ENCODE results near the gene CFAP97D2. TPM values are rescaled to one million over a fixed set of nuclear protein-coding genes. Genes with fewer than 3 reads are reported as not detected.

The CFAP97D2 gene
- polyA plus RNA-seq, 1 donor from 2014 or later: not detected

- H3K27ac ChIP-seq (ENCODE audit: low read length): no peak overlapping the region
- no peak overlapping the region for H2AFZ ChIP-seq (ENCODE audit: low read depth, low read length)
- no peak overlapping the region for H3K9ac ChIP-seq (ENCODE audit: low read length)
- H3K27me3 ChIP-seq (ENCODE audit: insufficient read depth, low read depth, low read length): no peaks in the 10 kb centered on the region
- no peaks in the 10 kb centered on the region for H4K20me1 ChIP-seq (ENCODE audit: insufficient read depth)
- TF ChIP-seq TAF1 (IDR thresholded peaks at IDR 0.05; ENCODE audit: low read depth) (no peak), MXI1 (conservative IDR thresholded peaks at IDR 0.05; ENCODE audit: poor library complexity, severe bottlenecking) (no peak), EP300 (conservative IDR thresholded peaks at IDR 0.05; ENCODE audit: poor library complexity, severe bottlenecking) (no peak), CTCF (IDR thresholded peaks at IDR 0.05; ENCODE audit: poor library complexity, severe bottlenecking) (no peak), EZH2 (IDR thresholded peaks at IDR 0.05; ENCODE audit: borderline replicate concordance, insufficient read depth, low read length, poor library complexity, severe bottlenecking) (no peak), REST (IDR thresholded peaks at IDR 0.05; ENCODE audit: borderline replicate concordance) (no peak), POLR2AphosphoS5 (IDR thresholded peaks at IDR 0.05) (no peak), SMC3 (conservative IDR thresholded peaks at IDR 0.05; ENCODE audit: poor library complexity) (no peak), RAD21 (conservative IDR thresholded peaks at IDR 0.05) (no peak)
- no peaks in the 10 kb centered on the region for H3K79me2 ChIP-seq (replicated peaks; ENCODE audit: insufficient read depth, low read length)
- H3F3A ChIP-seq (ENCODE audit: insufficient read depth, low read length, poor library complexity, severe bottlenecking): no peaks in the 10 kb centered on the region
- no peaks in the 10 kb centered on the region for H3K9me2 ChIP-seq (ENCODE audit: insufficient read depth, low read length)
- H3K4me2 ChIP-seq (ENCODE audit: low read length): no peak overlapping the region
- no peaks in the 10 kb centered on the region for H3K9me3 ChIP-seq (ENCODE audit: low read length)
- no peak overlapping the region for H3K4me3 ChIP-seq (ENCODE audit: low read length)
- H3K36me3 ChIP-seq (ENCODE audit: insufficient read depth, low read length): no peaks in the 10 kb centered on the region
Measured at GRCh38 chr13:114155926-114156883, 22.9 kb upstream of the CFAP97D2 start.

GRCh38 chr13:114157869-114158495, 21.1 kb upstream of the CFAP97D2 start:
- Histone ChIP-seq H3K4me3 (ENCODE audit: low read length) (no peak overlapping the region), H3K36me3 (ENCODE audit: insufficient read depth, low read length) (no peaks in the 10 kb centered on the region), H3K9me2 (ENCODE audit: insufficient read depth, low read length) (no peaks in the 10 kb centered on the region), H3K27ac (ENCODE audit: low read length) (no peak overlapping the region), H3F3A (ENCODE audit: insufficient read depth, low read length, poor library complexity, severe bottlenecking) (no peaks in the 10 kb centered on the region), H3K27me3 (ENCODE audit: insufficient read depth, low read depth, low read length) (no peaks in the 10 kb centered on the region), H3K9ac (ENCODE audit: low read length) (no peak overlapping the region), H3K79me2 (replicated peaks; ENCODE audit: insufficient read depth, low read length) (no peaks in the 10 kb centered on the region), H4K20me1 (ENCODE audit: insufficient read depth) (no peaks in the 10 kb centered on the region), H3K4me2 (ENCODE audit: low read length) (no peak overlapping the region), H2AFZ (ENCODE audit: low read depth, low read length) (no peak overlapping the region), H3K9me3 (ENCODE audit: low read length) (no peaks in the 10 kb centered on the region)
- no peak for TF ChIP-seq TAF1 (IDR thresholded peaks at IDR 0.05; ENCODE audit: low read depth)
- no peak for TF ChIP-seq REST (IDR thresholded peaks at IDR 0.05; ENCODE audit: borderline replicate concordance)
- no peak for TF ChIP-seq EZH2 (IDR thresholded peaks at IDR 0.05; ENCODE audit: borderline replicate concordance, insufficient read depth, low read length, poor library complexity, severe bottlenecking)
- no peak for TF ChIP-seq MXI1 (conservative IDR thresholded peaks at IDR 0.05; ENCODE audit: poor library complexity, severe bottlenecking)
- TF ChIP-seq CTCF (IDR thresholded peaks at IDR 0.05; ENCODE audit: poor library complexity, severe bottlenecking): no peak
- no peak for TF ChIP-seq POLR2AphosphoS5 (IDR thresholded peaks at IDR 0.05)
- TF ChIP-seq EP300 (conservative IDR thresholded peaks at IDR 0.05; ENCODE audit: poor library complexity, severe bottlenecking): no peak
- no peak for TF ChIP-seq RAD21 (conservative IDR thresholded peaks at IDR 0.05)
- no peak for TF ChIP-seq SMC3 (conservative IDR thresholded peaks at IDR 0.05; ENCODE audit: poor library complexity)

Measured in neural cell (in vitro differentiated cells).